HG03439 (cell line): ENCODE measurements around the gene ARHGEF16.

Experiments
- ATAC-seq: cut with Tn5 transposase; IDR thresholded peaks from one replicate; pipeline ENCODE4 v1.9.1; 2021; ENCODE audit warnings: mild to moderate bottlenecking, moderate library complexity; ENCODE audit not compliant: unreplicated experiment

ARHGEF16 gene

DNA sequence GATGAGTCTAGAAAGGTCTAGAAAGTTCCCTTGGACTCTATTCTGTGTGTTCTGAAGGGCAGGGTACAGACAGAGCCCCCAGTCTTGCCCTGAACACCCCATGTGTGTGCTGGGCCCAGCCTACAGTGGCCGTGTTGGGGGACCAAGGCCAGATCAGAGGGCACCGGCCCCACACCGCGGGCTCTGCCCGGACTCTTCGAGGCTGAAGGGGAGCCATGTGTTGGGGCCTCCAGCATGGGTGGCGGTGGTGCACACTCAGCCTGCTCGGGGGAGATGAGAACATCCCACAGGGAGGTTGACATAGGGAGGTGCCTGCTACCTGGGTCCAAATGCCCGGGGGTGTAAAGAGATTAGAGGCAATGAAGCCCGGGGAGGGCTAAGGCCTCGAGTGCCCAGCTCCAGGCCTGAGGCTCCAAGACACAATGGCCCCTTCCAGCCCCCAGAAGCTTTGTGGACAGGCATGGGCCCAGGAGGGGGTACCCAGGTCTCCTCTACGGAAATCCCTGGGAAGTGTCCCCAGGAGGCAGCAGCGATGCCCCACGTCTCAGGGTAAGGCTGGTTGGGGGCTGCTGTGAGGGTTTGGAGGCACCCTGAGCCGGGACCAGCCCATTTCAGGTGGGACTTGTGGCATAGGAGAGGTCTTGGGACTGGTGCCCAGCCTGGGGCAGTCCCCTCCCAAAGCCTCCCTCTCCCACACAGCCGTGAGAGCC lies 12.1 kb downstream of the ARHGEF16 start:
- ATAC-seq, result no peak

- ATAC-seq, result no peak
Measured at GRCh38 chr1:3467096-3468036, 12.9 kb downstream of the ARHGEF16 start.

DNA sequence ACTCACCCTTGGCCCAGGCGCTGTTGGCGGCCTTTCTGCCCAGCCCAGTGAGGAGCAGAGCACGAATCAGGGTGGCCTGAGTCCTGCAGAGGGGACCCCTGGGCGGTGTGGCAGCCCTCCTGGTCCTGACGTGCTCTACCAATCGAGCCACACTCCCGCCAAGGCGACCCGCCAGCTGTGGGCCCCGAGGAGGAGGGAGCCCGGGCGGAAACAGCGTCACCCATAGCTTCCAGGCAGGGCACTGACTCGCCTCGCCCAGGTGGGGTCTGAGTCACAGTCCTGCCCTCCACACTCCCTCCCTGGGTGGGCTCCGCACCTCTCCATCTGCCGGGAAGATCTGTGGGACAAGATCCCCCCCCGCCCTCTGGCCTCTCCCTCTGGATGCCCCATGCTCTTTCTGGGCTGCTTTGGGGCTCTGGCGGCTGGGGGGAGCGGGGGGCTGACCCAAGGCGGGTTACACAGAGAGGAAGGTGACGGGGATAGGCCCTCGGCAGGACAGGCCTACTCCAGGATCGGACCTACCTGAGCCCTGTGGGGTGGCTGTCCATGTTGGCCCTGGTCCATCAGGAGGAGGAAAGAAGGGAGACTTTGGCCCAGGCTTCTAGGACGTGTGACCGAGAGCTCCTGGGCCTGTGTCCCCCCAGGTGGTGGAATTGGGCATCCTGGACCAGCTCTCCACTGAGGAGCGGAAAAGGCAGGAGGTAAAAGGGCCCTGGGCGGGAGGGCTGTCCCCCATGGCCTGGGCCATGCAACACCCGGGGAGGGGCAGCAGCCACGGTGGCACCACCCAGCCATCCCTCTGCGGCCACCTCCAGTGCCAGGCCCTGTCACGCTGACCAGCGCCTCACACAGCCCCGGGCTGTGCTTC lies 14.0 kb downstream of the ARHGEF16 start:
- ATAC-seq, result no peak

- no peak for ATAC-seq
Measured at GRCh38 chr1:3469104-3469848, 14.8 kb downstream of the ARHGEF16 start.

GRCh38 chr1:3469849-3470649 lies 15.6 kb downstream of the ARHGEF16 start:
- no peak for ATAC-seq

DNA sequence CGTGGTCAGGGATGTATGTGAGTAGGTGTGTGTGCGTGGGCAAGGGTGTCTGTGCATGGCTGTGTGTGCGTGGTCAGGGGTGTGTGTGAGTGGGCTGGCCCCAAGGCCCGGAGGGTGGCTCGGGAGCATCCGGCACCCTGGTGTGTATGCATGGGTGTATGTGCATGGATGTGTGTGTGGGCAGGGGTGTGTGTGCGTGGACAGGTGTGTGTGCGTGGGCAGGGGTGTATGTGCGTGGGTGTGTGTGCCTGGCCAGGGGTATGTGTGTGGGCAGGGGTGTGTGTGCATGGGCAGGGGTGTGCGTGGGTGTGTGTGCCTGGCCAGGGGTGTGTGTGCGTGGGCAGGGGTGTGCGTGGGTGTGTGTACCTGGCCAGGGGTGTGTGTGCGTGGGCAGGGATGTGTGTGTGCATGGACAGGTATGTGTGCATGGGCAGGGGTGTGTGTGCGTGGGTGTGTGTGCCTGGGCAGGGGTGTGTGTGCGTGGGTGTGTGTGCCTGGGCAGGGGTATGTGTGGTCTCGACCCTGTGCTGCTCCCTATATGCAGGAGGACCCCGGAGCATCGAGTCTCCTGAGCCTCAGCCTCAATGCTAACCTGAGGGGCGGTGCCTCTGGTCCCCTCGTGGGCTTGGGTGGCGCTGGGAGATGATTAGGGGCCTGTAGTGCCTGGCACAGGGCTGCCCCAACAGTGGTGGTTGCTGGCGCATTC lies 16.3 kb downstream of the ARHGEF16 start:
- ATAC-seq, result no peak

DNA sequence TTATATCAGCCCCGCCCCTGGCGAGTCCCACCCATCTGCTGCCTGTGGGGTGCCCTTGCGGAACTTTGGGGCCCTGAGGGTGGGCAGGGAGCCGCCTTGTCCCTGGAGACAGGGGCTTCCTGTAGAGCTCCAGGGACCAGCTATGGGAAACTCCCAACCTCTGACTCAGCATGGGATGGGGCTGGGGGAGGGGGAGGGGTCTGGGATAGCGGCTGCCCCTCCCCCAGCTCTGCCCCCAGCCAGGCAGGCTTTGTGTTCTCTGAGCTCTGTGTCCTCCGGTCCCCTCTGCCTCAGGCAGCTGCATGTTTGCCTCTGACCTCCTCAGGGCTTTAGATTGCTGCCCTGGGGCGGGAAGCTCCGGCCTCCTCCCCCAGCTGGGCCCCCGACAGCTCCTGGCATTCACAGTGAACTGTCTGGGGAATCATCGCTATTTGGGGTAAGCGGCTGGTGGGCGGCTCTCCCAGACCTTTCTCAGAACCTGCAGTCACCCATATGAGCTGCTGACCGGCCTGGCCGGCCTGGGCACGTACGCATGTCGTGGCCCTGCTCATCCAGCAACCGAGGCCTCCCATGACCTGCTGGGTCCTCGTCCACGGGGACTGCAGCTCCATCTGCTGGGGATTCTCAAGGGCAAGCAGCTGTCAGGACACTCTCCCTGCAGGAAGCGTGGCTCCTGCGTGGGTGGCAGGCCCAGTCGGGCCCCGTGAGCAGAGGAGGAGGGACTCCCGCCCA lies 17.1 kb downstream of the ARHGEF16 start:
- ATAC-seq, result no peak

DNA sequence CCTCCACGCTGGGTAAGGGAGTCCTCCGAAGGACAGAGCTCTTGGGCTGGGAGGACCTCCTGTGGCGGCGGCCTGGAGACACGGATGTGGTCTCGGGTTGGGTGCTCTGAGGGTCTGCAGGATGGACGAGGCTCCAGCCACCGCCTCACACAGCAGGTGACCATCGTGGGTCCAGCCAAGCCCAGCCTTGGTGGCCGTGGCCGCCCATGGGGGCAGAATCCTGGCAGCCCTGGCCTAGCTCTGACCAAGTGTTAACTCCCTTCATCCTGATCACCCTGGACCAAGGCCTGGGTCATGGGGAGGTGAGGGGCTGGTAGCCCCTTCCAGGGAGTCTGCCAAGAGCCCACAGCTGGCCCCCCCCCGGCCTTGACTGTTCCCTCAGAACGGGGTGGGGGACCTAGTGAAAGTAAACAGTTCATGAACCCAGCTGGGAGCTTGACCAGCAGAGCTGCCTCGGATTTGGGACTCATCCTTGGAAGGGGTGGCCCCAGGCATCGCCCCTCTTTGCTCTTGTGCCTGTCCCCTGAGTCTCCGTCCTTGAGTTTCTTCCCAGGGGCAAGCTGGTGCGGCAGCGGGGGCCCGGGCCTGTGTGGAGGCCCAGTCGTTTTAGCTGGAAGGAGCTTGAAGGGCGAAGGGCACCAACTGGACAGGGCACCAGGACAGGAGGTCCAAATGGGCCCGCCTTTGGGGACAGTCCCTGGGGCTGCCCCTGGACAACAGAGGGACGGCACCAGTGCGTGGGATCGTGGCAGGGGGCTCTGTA lies 17.8 kb downstream of the ARHGEF16 start:
- no peak for ATAC-seq

DNA sequence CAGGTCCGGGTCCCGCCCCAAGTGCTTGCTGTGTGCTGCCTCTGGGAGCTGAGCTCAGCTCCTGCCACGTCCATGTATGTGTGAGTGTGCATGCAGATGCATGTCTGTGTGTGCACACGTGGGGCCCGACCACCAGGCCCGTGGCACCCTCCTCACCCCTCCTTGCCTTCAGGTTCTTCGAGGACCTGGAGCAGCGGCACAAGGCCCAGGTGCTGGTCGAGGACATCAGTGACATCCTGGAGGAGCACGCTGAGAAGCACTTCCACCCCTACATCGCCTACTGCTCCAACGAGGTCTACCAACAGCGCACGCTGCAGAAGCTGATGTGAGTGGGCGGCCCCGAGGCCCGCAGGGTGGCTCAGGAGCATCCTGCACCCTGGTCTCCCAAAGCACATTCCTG lies 18.4 kb downstream of the ARHGEF16 start:
- ATAC-seq, result no peak

DNA sequence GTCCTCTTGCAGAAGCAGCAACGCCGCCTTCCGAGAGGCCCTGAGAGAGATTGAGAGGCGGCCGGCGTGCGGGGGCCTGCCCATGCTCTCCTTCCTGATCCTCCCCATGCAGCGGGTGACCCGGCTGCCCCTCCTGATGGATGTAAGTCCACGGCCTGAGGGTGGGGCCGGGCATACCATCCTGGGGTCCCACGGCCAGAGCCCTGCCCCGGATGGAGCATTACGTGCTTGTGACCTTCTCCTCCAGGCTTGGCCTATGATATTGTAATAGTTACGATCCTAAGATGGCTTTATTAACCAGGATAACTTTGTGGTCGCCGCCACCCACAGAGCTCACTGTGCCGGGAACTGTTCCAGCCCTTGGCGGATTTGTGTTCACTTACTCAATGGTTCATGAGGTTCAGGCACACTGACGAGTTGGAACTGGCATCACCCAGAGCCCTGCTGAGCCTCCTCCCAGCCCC lies 18.9 kb downstream of the ARHGEF16 start:
- ATAC-seq, result no peak

DNA sequence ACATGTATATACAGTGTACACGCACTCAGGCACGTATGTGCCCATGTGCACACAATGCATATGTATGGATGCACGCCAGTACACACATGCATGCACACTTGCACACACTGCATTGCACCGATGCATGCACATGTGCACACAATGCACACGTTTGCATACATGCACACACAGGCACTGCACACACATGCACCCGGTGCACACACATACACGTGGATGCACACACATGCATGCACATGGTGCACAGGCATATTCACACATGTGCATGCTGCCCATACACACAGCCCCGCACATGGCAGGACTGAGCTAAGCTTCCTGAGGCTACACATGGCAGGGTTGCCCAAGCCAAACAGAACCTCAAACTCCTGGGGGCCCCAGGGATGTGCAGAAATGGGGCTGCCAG lies 19.6 kb downstream of the ARHGEF16 start:
- no peak for ATAC-seq

GRCh38 chr1:3474421-3474820 lies 20.0 kb downstream of the ARHGEF16 start:
- no peak for ATAC-seq

DNA sequence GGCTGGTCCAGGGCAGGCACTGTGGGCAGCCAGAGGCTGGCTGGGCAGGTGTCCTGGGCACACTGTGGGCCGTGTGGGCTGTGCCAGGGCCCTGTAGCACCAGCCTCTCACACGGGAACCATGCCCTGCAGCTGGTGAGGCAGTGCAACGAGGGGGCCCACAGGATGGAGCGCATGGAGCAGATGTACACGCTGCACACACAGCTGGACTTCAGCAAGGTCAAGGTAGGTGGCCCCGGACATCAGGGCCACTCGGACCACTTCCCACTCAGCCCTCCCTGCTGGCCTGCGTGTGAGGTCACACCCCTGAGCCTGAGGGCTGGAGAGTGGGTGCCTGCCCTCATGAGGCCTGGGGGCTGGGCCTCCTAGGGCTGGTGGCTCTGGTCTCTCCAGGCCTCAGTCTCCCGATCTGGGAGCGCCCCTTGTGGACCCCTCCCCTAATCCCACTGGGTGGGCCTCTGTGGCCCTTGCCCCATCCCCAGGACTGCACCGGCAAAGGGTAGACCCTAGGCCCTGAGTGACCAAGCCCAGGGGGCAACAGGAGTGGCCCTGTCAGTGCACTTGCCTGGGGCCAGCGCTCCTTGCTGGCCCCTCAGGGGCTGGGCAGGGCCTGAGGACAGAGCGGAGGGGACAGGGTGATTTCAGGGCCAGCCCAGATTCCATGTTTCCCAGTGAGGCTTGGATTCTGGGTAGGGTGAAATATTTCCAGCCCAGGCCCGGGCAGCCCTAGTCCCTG lies 21.5 kb downstream of the ARHGEF16 start:
- no peak for ATAC-seq

DNA sequence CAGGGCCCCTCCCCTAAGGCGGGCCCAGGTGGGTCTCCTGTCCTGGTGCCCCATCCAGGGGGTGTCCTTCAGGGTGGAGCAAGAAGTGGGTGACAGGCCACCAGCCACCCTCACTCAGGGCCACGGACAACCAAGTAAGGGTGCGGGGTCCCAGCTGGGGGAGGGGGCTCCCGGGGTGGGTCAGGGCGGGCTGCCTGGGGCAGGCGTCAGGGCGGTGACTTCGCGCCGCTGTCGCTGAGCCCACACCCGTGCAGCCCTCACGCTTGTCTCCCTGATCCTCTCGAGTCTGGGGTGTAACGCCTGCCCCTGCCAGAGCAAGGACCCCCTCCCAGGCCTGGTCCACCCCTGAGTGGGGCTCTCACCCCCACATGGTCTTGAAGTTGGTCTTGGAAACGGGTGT lies 22.2 kb downstream of the ARHGEF16 start:
- no peak for ATAC-seq

DNA sequence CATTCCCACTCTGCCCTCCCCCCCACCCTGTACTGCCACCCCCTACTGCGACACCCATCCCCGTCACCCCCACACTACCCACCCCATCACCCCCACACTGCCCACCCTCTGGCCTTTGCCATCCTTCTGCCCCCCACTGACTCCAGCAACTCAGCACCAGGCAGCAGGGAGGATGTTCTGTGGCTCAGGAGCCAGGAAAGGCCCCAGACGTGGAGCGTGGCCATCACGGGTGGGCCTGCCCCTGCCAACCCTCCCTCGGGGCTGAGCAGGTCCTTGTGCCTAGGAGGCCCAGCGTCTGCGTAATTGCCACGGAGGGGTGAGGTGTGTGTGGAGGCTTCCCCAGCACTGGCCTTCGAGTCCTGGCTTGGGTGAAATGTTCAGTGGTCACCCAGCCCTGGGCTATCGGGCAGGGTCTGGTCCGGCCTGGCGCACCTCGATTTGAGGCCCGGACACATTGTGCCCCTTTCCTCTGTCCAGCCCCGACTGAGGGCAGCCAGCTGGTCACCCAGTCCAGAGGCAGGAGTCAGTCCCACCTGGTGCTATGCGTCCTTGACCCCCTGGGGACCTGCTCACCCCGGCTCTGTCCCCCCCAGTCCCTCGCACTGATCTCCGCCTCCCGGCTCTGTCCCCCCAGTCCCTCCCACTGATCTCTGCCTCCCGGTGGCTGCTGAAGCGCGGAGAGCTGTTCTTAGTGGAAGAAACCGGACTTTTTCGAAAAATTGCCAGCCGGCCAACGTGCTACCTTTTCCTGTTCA lies 23.0 kb downstream of the ARHGEF16 start:
- ATAC-seq, result no peak

- ATAC-seq, result no peak
Measured at GRCh38 chr1:3478187-3478586, 23.7 kb downstream of the ARHGEF16 start.
